GM12873 (cell line): Measurements from ENCODE around the gene PPP1R3G.

Experiments
- TF ChIP-seq, protein P1 (sequence below): IDR thresholded peaks from 2 replicates; pipeline ENCODE4 v1.5.1; 2012; ENCODE audit warnings: low read depth, mild to moderate bottlenecking, moderate library complexity, low read length, control low read depth; ENCODE audit not compliant: insufficient read depth; ENCODE audit errors: missing control alignments

PPP1R3G gene

DNA sequence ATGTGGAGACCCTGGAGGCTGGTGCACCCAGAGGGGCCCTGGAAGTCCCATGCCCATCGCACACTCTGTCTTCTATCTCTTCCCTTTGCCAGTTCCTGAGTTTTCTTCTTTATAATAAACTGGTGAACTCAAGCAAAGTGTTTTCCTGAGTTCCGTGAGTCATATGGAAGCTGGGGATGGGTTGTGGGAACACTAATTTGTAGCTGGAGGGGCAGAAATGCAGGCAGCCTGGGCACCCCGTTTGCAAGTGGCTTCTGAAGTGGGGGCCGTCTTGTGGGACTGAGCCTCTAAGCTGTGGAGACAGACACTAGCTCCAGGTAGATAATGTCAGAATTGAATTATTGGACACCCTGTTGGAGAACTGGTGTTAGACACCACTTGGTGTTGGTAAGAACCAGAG is 3.2 kb upstream of the PPP1R3G start:
- TF ChIP-seq, protein P1, sequence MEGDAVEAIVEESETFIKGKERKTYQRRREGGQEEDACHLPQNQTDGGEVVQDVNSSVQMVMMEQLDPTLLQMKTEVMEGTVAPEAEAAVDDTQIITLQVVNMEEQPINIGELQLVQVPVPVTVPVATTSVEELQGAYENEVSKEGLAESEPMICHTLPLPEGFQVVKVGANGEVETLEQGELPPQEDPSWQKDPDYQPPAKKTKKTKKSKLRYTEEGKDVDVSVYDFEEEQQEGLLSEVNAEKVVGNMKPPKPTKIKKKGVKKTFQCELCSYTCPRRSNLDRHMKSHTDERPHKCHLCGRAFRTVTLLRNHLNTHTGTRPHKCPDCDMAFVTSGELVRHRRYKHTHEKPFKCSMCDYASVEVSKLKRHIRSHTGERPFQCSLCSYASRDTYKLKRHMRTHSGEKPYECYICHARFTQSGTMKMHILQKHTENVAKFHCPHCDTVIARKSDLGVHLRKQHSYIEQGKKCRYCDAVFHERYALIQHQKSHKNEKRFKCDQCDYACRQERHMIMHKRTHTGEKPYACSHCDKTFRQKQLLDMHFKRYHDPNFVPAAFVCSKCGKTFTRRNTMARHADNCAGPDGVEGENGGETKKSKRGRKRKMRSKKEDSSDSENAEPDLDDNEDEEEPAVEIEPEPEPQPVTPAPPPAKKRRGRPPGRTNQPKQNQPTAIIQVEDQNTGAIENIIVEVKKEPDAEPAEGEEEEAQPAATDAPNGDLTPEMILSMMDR = no peak

DNA sequence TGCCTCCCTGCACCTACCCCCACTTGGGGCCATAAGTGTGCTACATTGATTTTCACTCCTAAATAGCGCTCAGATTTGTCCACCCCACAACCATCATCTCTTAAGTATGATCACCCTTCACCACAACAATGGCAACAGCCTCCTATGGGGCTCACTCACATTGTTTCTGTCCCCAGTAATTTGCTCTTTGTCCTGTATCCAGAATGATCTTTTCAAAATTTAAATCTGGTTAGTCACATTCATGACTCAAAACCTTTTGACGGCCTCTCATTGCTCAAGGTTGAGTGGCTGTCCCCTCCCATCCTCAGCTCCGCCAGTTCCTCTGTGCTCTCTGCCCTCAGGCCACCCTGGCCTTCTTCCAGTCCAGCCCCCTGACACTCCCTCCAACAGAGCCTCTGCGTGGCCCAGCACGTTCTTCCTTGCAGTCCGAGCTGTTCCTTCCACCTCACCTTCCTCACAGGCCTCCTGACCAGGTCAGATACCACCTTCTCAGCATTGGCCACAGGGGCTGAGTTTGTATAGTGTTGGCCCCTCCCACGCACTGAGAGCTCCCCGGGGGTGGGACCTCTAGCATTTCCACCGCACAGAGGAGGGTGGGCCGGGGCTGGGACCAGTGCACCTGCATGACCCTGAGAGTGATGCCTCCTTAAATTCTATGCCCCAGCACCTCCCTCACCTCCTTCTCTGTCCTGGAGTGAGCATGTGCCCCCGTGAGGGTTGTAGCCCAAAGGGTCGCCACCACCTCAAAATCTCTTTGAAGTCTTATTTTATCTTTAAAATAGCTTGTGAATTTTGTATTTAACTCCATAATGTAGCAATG is 2.4 kb upstream of the PPP1R3G start:
- TF ChIP-seq, protein P1 = no peak

DNA sequence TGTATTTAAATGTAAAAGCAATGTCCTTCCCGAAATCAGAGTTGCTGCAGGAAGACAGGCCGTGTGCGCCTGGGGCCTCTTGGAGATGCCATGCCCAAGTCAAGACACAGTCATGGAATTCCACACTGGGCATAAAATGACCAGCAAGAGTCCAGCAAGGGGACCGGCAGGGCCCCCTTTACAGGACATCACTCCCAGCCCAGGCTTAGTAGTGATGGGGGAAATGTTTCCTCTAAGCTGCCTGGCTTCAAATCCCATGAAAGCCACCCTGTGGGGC is 1.9 kb upstream of the PPP1R3G start:
- TF ChIP-seq, protein P1 = no peak

DNA sequence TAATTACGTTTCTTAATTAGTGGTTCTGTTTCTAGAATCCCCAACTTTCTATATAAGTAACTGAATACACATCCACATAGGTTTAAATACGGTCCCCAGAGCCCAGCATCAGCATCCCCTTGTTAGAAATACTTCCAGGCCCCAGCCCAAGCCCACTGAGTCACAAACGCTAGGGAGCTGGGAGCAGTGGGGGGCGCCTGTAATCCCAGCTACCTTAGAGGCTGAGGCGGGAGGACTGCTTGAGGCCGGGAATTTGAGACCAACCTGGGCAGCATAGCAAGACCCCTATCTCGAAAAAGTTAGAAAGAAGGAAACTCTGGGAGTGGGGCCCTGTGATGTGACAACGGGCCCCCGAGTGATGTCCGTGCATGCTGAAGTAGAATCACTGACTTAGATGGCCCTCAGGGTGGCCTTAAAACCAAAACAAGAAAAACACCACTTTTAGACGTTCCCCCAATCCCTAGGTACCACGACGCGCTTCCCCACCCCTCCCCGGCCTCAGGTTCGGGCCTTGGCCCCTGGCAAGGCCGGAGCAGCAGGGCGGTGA is 1.3 kb upstream of the PPP1R3G start:
- TF ChIP-seq, protein P1 = no peak

DNA sequence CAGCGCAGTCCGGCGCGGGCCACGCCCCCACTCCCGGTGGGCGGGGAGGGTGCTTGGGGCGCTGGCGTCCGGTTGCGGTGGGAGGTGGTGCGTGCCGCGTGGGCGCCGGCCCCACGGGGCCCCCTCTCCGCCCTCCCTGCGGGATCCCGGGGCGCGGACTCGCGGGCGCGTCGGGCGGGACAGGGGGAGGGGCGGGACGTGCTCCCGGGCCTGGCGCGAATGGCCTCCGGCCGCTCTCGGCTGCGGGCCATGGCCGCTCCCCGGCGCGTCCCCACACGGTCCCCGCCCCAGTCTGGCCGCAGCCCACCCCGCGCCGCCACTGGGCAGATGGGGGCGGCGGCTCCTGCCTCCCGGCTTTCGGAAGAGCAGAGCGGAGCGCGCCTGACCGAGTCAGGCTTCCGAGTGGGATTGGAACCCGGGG is 771 bp upstream of the PPP1R3G start:
- TF ChIP-seq, protein P1 = no peak

DNA sequence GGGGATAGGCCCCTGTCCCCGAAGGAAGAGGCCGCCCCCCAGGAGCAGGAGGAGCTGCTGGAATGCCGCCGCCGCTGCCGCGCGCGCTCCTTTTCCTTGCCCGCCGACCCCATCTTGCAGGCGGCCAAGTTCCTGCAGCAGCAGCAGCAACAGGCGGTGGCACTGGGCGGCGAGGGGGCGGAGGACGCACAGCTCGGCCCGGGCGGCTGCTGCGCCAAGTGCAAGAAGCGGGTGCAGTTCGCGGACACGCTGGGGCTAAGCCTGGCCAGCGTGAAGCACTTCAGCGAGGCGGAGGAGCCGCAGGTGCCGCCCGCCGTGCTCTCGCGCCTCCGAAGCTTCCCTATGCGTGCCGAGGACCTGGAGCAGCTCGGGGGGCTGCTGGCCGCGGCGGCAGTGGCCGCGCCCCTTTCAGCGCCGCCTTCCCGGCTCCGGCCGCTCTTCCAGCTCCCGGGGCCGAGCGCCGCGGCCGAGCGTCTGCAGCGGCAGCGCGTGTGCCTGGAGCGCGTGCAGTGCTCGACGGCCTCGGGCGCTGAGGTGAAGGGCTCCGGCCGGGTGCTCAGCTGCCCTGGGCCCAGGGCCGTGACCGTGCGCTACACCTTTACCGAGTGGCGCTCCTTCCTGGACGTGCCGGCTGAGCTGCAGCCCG is 630 bp downstream of the PPP1R3G start:
- TF ChIP-seq, protein P1 = no peak

DNA sequence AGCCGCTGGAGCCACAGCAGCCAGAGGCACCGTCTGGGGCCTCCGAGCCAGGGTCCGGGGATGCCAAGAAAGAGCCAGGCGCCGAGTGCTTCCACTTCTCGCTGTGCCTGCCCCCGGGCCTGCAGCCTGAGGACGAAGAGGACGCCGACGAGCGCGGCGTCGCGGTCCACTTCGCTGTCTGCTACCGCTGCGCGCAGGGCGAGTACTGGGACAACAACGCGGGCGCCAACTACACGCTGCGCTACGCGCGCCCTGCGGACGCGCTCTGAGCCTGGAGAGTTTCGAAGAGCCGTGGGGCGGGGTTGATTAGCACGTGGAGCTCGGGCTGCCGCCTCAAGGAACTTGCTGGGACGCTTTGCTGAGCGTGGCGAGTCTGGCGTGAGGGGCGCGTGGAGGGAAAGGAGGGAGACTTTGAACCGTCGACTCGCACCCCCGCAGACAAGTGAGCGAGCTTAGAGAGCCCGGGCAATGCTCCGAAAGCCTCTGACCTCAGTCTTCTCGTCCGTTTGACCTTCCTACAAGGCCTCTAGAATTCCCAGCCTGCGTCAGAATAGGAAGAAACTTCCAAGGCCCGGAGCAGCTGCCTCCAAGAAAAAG is 1.3 kb downstream of the PPP1R3G start:
- TF ChIP-seq, protein P1 = no peak
